CD4-positive, CD25-positive, alpha-beta regulatory T cell (primary cell): ENCODE measurements around the gene HPN. TPM values are rescaled to one million over a fixed set of nuclear protein-coding genes. Genes with fewer than 3 reads are reported as not detected.

ENCODE experiments used
- ATAC-seq, 2 donors: fragments of 150-1000 bp; cut with Tn5 transposase; one replicate each; pipeline ENCODE4 v1.10.0; 2021; ENCODE audit warnings: low read depth in 2 of 2, moderate number of reproducible peaks in 2 of 2, moderate library complexity in 1 of 2
- DNase-seq, 3 donors: peaks; one replicate each; pipeline versions ENCODE4 v3.0.0 to v3.0.0-alpha.2; 2012 to 2022; ENCODE audit warnings: mixed read lengths in 1 of 3
- H3K27ac ChIP-seq: one replicate; pipeline ENCODE4 v1.7.0; 2013; ENCODE audit warnings: mild to moderate bottlenecking, low read length; ENCODE audit not compliant: insufficient read depth, poor library complexity, severe bottlenecking
- H3K27me3 ChIP-seq: one replicate; pipeline ENCODE4 v1.7.0; 2013; ENCODE audit warnings: low read length; ENCODE audit not compliant: control insufficient read depth, insufficient read depth
- H3K36me3 ChIP-seq: one replicate; pipeline ENCODE4 v1.7.0; 2013; ENCODE audit warnings: mild to moderate bottlenecking, low read length, moderate library complexity; ENCODE audit not compliant: control insufficient read depth, insufficient read depth
- H3K4me1 ChIP-seq: 2 replicates; pipeline ENCODE4 v1.7.0; 2013; ENCODE audit warnings: mild to moderate bottlenecking, low read length; ENCODE audit not compliant: insufficient read depth, control insufficient read depth, poor library complexity, severe bottlenecking
- H3K4me3 ChIP-seq: one replicate; pipeline ENCODE4 v1.7.0; 2013; ENCODE audit warnings: low read depth, mild to moderate bottlenecking, low read length, moderate library complexity
- H3K9me3 ChIP-seq, 2 experiments: 1 replicate in 1 of 2; 2 replicates in 1 of 2; pipeline ENCODE4 v1.7.0; 2013; ENCODE audit warnings: low read length in 2 of 2, mild to moderate bottlenecking in 1 of 2, moderate library complexity in 1 of 2; ENCODE audit not compliant: control insufficient read depth in 2 of 2
- H3K27ac Mint-ChIP-seq, 3 donors: one replicate each; pipeline ENCODE4 v1.8.0; 2020 to 2022; ENCODE audit warnings: mild to moderate bottlenecking in 3 of 3, mixed read lengths in 3 of 3, moderate library complexity in 2 of 3
- H3K27me3 Mint-ChIP-seq: one replicate; pipeline ENCODE4 v1.8.0; 2022; ENCODE audit warnings: mild to moderate bottlenecking, mixed read lengths
- H3K36me3 Mint-ChIP-seq: one replicate; pipeline ENCODE4 v1.8.0; 2020; ENCODE audit warnings: mixed read lengths
- H3K4me1 Mint-ChIP-seq, 4 donors: one replicate each; pipeline ENCODE4 v1.8.0; 2020 to 2022; ENCODE audit warnings: mixed read lengths in 4 of 4, mild to moderate bottlenecking in 1 of 4
- H3K4me3 Mint-ChIP-seq, 4 donors: one replicate each; pipeline ENCODE4 v1.8.0; 2020 to 2022; ENCODE audit warnings: mild to moderate bottlenecking in 4 of 4, mixed read lengths in 4 of 4, moderate library complexity in 3 of 4
- H3K9me3 Mint-ChIP-seq, 7 donors: one replicate each; pipeline ENCODE4 v1.8.0; 2020 to 2022; ENCODE audit warnings: mixed read lengths in 7 of 7, mild to moderate bottlenecking in 3 of 7, moderate library complexity in 2 of 7
- polyA plus RNA-seq, 4 donors: library from polyadenylated mRNA; unstranded; fragments of 300-500 nt; fragmentation: Illumina TruSeq; gene quantifications; one replicate each; pipeline ENCODE4 v1.2.3, GENCODE V29; 2021
- total RNA-seq: library from RNA; stranded (reverse); gene quantifications from one replicate; pipeline ENCODE4 v1.2.3, GENCODE V29; 2022

Gene HPN
- total and polyA plus RNA-seq, 5 donors from 2014 or later: 0.54 to 0.70 TPM; not detected in 3

- Histone ChIP-seq H3K9me3 (peaks cover 4 to 7% of the 10 kb centered on the region in 2 experiments), H3K27ac (no peak overlapping the region), H3K27me3 (peaks cover 4% of the 10 kb centered on the region), H3K36me3 (no peaks in the 10 kb centered on the region), H3K4me1 (no peaks in the 10 kb centered on the region), H3K4me3 (no peak overlapping the region)
- ATAC-seq (no peak), DNase-seq (no peak)
- H3K4me1 Mint-ChIP-seq: no peaks in the 10 kb centered on the region
- peaks cover 0 to 8% (median 0%) of the 10 kb centered on the region in 7 donors for H3K9me3 Mint-ChIP-seq
- H3K27ac Mint-ChIP-seq: no peak overlapping the region
- H3K27me3 Mint-ChIP-seq: peaks cover 8% of the 10 kb centered on the region
- H3K36me3 Mint-ChIP-seq: no peaks in the 10 kb centered on the region
- no peak overlapping the region for H3K4me3 Mint-ChIP-seq
Observed at GRCh38 chr19:35073941-35074340, 32.4 kb downstream of the HPN start.

GRCh38 chr19:35074426-35075201, 33.1 kb downstream of the HPN start:
- peaks cover 0 to 8% (median 0%) of the 10 kb centered on the region in 7 donors for H3K9me3 Mint-ChIP-seq
- no peak for ATAC-seq
- H3K36me3 ChIP-seq: no peaks in the 10 kb centered on the region
- H3K9me3 ChIP-seq: peaks cover 4 to 7% of the 10 kb centered on the region in 2 experiments
- DNase-seq: no peak
- H3K4me1 Mint-ChIP-seq: no peaks in the 10 kb centered on the region
- H3K4me3 Mint-ChIP-seq: no peak overlapping the region
- H3K4me1 ChIP-seq: no peaks in the 10 kb centered on the region
- H3K4me3 ChIP-seq: no peak overlapping the region
- H3K36me3 Mint-ChIP-seq: no peaks in the 10 kb centered on the region
- H3K27me3 Mint-ChIP-seq: peaks cover 2% of the 10 kb centered on the region
- H3K27ac Mint-ChIP-seq: no peak overlapping the region
- H3K27me3 ChIP-seq: peaks cover 4% of the 10 kb centered on the region
- no peak overlapping the region for H3K27ac ChIP-seq

- Mint-ChIP-seq H3K36me3 (no peaks in the 10 kb centered on the region), H3K4me1 (no peaks in the 10 kb centered on the region), H3K27me3 (no peaks in the 10 kb centered on the region), H3K27ac (no peak overlapping the region), H3K9me3 (peaks cover 0 to 4% (median 0%) of the 10 kb centered on the region in 7 donors), H3K4me3 (no peak overlapping the region)
- ATAC-seq (no peak), DNase-seq (no peak)
- H3K36me3 ChIP-seq: no peaks in the 10 kb centered on the region
- H3K4me1 ChIP-seq: no peaks in the 10 kb centered on the region
- H3K9me3 ChIP-seq: peaks cover 4% of the 10 kb centered on the region in 2 experiments
- no peaks in the 10 kb centered on the region for H3K27me3 ChIP-seq
- no peak overlapping the region for H3K4me3 ChIP-seq
- H3K27ac ChIP-seq: no peak overlapping the region
Observed at GRCh38 chr19:35075202-35076025, 33.9 kb downstream of the HPN start.

- H3K4me3 Mint-ChIP-seq: no peak overlapping the region
Observed at GRCh38 chr19:35076026-35076370, 34.5 kb downstream of the HPN start.

GRCh38 chr19:35076657-35077056, 35.1 kb downstream of the HPN start:
- H3K27ac Mint-ChIP-seq: no peak overlapping the region

More at GRCh38 chr19:35076026-35076370, 34.5 kb downstream of the HPN start:
- no peaks in the 10 kb centered on the region for H3K9me3 ChIP-seq
- no peak overlapping the region for H3K4me3 ChIP-seq
- no peaks in the 10 kb centered on the region for H3K36me3 ChIP-seq
- no peak overlapping the region for H3K27ac Mint-ChIP-seq
- no peaks in the 10 kb centered on the region for H3K4me1 ChIP-seq
- no peak overlapping the region for H3K27ac ChIP-seq
- ATAC-seq (no peak), DNase-seq (no peak)
- H3K9me3 Mint-ChIP-seq: no peaks in the 10 kb centered on the region
- no peaks in the 10 kb centered on the region for H3K36me3 Mint-ChIP-seq
- no peaks in the 10 kb centered on the region for H3K4me1 Mint-ChIP-seq
- no peaks in the 10 kb centered on the region for H3K27me3 Mint-ChIP-seq
- no peaks in the 10 kb centered on the region for H3K27me3 ChIP-seq

GRCh38 chr19:35077411-35078223, 36.1 kb downstream of the HPN start:
- Mint-ChIP-seq H3K4me3 (no peak overlapping the region), H3K9me3 (no peaks in the 10 kb centered on the region), H3K36me3 (no peaks in the 10 kb centered on the region), H3K27me3 (no peaks in the 10 kb centered on the region), H3K4me1 (no peaks in the 10 kb centered on the region), H3K27ac (peak overlapping the region in 1 of 3 donors; percentile 72)
- no peaks in the 10 kb centered on the region for H3K36me3 ChIP-seq
- peaks cover 2% of the 10 kb centered on the region for H3K27me3 ChIP-seq
- no peaks in the 10 kb centered on the region for H3K4me1 ChIP-seq
- DNase-seq (no peak), ATAC-seq (no peak)
- H3K4me3 ChIP-seq: no peak overlapping the region
- H3K9me3 ChIP-seq: no peaks in the 10 kb centered on the region
- no peak overlapping the region for H3K27ac ChIP-seq

More at GRCh38 chr19:35076657-35077056, 35.1 kb downstream of the HPN start:
- H3K4me3 Mint-ChIP-seq: no peak overlapping the region
- no peaks in the 10 kb centered on the region for H3K27me3 Mint-ChIP-seq
- ATAC-seq (no peak), DNase-seq (no peak)
- no peaks in the 10 kb centered on the region for H3K27me3 ChIP-seq
- H3K36me3 ChIP-seq: no peaks in the 10 kb centered on the region
- H3K4me1 Mint-ChIP-seq: no peaks in the 10 kb centered on the region
- no peak overlapping the region for H3K27ac ChIP-seq
- no peaks in the 10 kb centered on the region for H3K4me1 ChIP-seq
- no peak overlapping the region for H3K4me3 ChIP-seq
- H3K9me3 Mint-ChIP-seq: no peaks in the 10 kb centered on the region
- no peaks in the 10 kb centered on the region for H3K9me3 ChIP-seq
- no peaks in the 10 kb centered on the region for H3K36me3 Mint-ChIP-seq

- H3K9me3 Mint-ChIP-seq: no peaks in the 10 kb centered on the region
- H3K4me1 Mint-ChIP-seq: no peaks in the 10 kb centered on the region
- H3K27me3 Mint-ChIP-seq: no peaks in the 10 kb centered on the region
- H3K36me3 ChIP-seq: no peaks in the 10 kb centered on the region
- ATAC-seq (no peak), DNase-seq (no peak)
- no peak overlapping the region for H3K4me3 ChIP-seq
- H3K4me1 ChIP-seq: no peaks in the 10 kb centered on the region
- H3K4me3 Mint-ChIP-seq: no peak overlapping the region
- no peak overlapping the region for H3K27ac Mint-ChIP-seq
- no peaks in the 10 kb centered on the region for H3K36me3 Mint-ChIP-seq
- no peak overlapping the region for H3K27ac ChIP-seq
- H3K27me3 ChIP-seq: peaks cover 2% of the 10 kb centered on the region
- H3K9me3 ChIP-seq: no peaks in the 10 kb centered on the region
Observed at GRCh38 chr19:35079826-35080225, 38.3 kb downstream of the HPN start.
